GM12864 (cell line): ENCODE measurements around the gene TRMT13.
"Not testable (repeated sequence)": the region's sequence is repeated elsewhere in the genome, so short reads cannot be mapped to it uniquely, and the experiment has no call there.

Source experiments
- DNase-seq: peaks from one replicate; pipeline ENCODE4 v3.0.0-alpha.2; 2011; ENCODE audit warnings: low read depth
- H3K4me3 ChIP-seq: 2 replicates; pipeline ENCODE4 v1.5.1; 2011; ENCODE audit warnings: mild to moderate bottlenecking, low read depth, low read length, control low read depth
- CTCF ChIP-seq: IDR thresholded peaks from 2 replicates; pipeline ENCODE4 v1.5.1; 2011; ENCODE audit warnings: low read depth, mild to moderate bottlenecking, moderate library complexity, low read length, control low read depth, inconsistent platforms; ENCODE audit errors: missing control alignments

Gene TRMT13

GRCh38 chr1:100183370-100183769, 50.4 kb downstream of the TRMT13 start:
- H3K4me3 ChIP-seq, result no peak overlapping the region
- DNase-seq, result no peak
- no peak for TF ChIP-seq CTCF

GRCh38 chr1:100184536-100184935, 51.6 kb downstream of the TRMT13 start:
- TF ChIP-seq CTCF, result no peak
- no peak overlapping the region for H3K4me3 ChIP-seq
- peak; percentile 12 for DNase-seq

- no peak for TF ChIP-seq CTCF
- DNase-seq, result no peak
- no peak overlapping the region for H3K4me3 ChIP-seq
Observed at GRCh38 chr1:100187912-100188311, 54.9 kb downstream of the TRMT13 start.

- no peak overlapping the region for H3K4me3 ChIP-seq
- DNase-seq, result no peak
- no peak for TF ChIP-seq CTCF
Observed at GRCh38 chr1:100188617-100189016, 55.7 kb downstream of the TRMT13 start.

GRCh38 chr1:100198596-100198995, 65.6 kb downstream of the TRMT13 start:
- H3K4me3 ChIP-seq, result no peak overlapping the region
- no peak for DNase-seq
- TF ChIP-seq CTCF, result no peak

GRCh38 chr1:100200060-100200459, 67.1 kb downstream of the TRMT13 start:
- DNase-seq, H3K4me3 ChIP-seq: not testable (repeated sequence)
